H1 (cell line): Measurements from ENCODE around the gene RHBDD2. TPM values are rescaled to one million over a fixed set of nuclear protein-coding genes. Genes with fewer than 3 reads are reported as not detected.
"Not testable (repeated sequence)": the region's sequence is repeated elsewhere in the genome, so short reads cannot be mapped to it uniquely, and the experiment has no call there.

Experiments
- CTCF ChIA-PET: fragments of 300-600 bp; sonication (Branson Sonifier 250); formaldehyde crosslinking; loops from one replicate; lab custom pipeline; 2021; ENCODE audit not compliant: partially characterized antibody; lab: Charles Lee
- POLR2A ChIA-PET: fragments of 300-600 bp; sonication (Branson Sonifier 250); formaldehyde crosslinking; loops from one replicate; lab custom pipeline; 2021; ENCODE audit warnings: inconsistent platforms; ENCODE audit not compliant: partially characterized antibody; lab: Charles Lee
- DNase-seq, 2 experiments: peaks; one replicate each; pipeline versions ENCODE4 v3.0.0 to v3.0.0-alpha.2; 2010 to 2022; ENCODE audit warnings: low spot score in 2 of 2, low read depth in 1 of 2, mixed read lengths in 1 of 2
- FAIRE-seq: peaks from 2 replicates; lab custom pipeline; 2011; peaks lifted over from hg19 to GRCh38; lab: Jason Lieb, UNC
- H2AFZ ChIP-seq: 2 replicates; pipeline ENCODE4 v1.8.1; 2012; ENCODE audit warnings: low read length, inconsistent platforms
- H2AK5ac ChIP-seq: 2 replicates; pipeline ENCODE4 v1.6.1; 2013; ENCODE audit warnings: low read depth, low read length
- H2BK120ac ChIP-seq: replicated peaks from 2 replicates; pipeline ENCODE3; 2013; ENCODE audit warnings: low read depth, low read length, inconsistent platforms
- H2BK12ac ChIP-seq: 2 replicates; pipeline ENCODE4 v1.6.1; 2013; ENCODE audit warnings: low read depth, low read length
- H2BK15ac ChIP-seq: 2 replicates; pipeline ENCODE4 v1.6.1; 2013; ENCODE audit warnings: low read length
- H2BK20ac ChIP-seq: 2 replicates; pipeline ENCODE4 v1.6.1; 2013; ENCODE audit warnings: low read length
- H2BK5ac ChIP-seq: 2 replicates; pipeline ENCODE4 v1.6.1; 2013; ENCODE audit warnings: low read depth, low read length
- H3K14ac ChIP-seq: 2 replicates; pipeline ENCODE4 v1.6.1; 2013; ENCODE audit warnings: inconsistent platforms; ENCODE audit not compliant: insufficient read length
- H3K18ac ChIP-seq: 2 replicates; pipeline ENCODE4 v1.6.1; 2013; ENCODE audit warnings: low read length; ENCODE audit errors: extremely low read depth
- H3K23ac ChIP-seq: 2 replicates; pipeline ENCODE4 v1.6.1; 2013; ENCODE audit warnings: inconsistent platforms; ENCODE audit not compliant: insufficient read length
- H3K23me2 ChIP-seq: 2 replicates; pipeline ENCODE4 v1.6.1; 2013; ENCODE audit warnings: low read depth, low read length
- H3K27ac ChIP-seq: 2 replicates; pipeline ENCODE4 v1.6.1; 2011; ENCODE audit warnings: low read depth, low read length, inconsistent platforms
- H3K27me3 ChIP-seq, 4 experiments: replicated peaks in 1 of 4; 1 replicate in 1 of 4; 2 replicates in 3 of 4; pipeline versions ENCODE4 v1.6.1 to v1.8.1; 2011 to 2013; ENCODE audit warnings: low read length in 3 of 4, mild to moderate bottlenecking in 3 of 4, inconsistent platforms in 2 of 4, mixed read lengths in 2 of 4, moderate library complexity in 1 of 4; ENCODE audit not compliant: control insufficient read depth in 3 of 4, insufficient read depth in 3 of 4; ENCODE audit errors: extremely low read depth in 1 of 4
- H3K36me3 ChIP-seq, 4 experiments: 2 replicates each; pipeline versions ENCODE4 v1.6.1 to v1.8.1; 2011 to 2013; ENCODE audit warnings: mild to moderate bottlenecking in 4 of 4, low read length in 3 of 4, moderate library complexity in 2 of 4, control low read depth in 1 of 4, inconsistent platforms in 1 of 4; ENCODE audit not compliant: insufficient read depth in 4 of 4, control insufficient read depth in 2 of 4
- H3K4ac ChIP-seq: replicated peaks from 2 replicates; pipeline ENCODE3; 2013; ENCODE audit warnings: low read length, low read depth, mixed read lengths, inconsistent platforms; ENCODE audit not compliant: insufficient read length
- H3K4me1 ChIP-seq, 4 experiments: replicated peaks in 1 of 4; 1 replicate in 1 of 4; 2 replicates in 3 of 4; pipeline versions ENCODE4 v1.6.1 to v1.8.1; 2011 to 2013; ENCODE audit warnings: low read length in 3 of 4, inconsistent platforms in 2 of 4, mixed read lengths in 1 of 4; ENCODE audit not compliant: insufficient read depth in 4 of 4, control insufficient read depth in 3 of 4
- H3K4me2 ChIP-seq, 2 experiments: 2 replicates each; pipeline versions ENCODE4 v1.6.1 to v1.8.1; 2011 to 2013; ENCODE audit warnings: low read depth in 2 of 2, low read length in 2 of 2, control low read depth in 1 of 2, inconsistent platforms in 1 of 2, mild to moderate bottlenecking in 1 of 2; ENCODE audit not compliant: insufficient read depth in 1 of 2
- H3K4me3 ChIP-seq, 4 experiments: fragments of 200-600, 300-600 bp in 1 of 4; sonication (generic), shearing (Covaris generic), sonication (Bioruptor Twin) in 1 of 4; 2 replicates each; pipeline versions ENCODE4 v1.5.1 to v1.8.1; 2011 to 2016; ENCODE audit warnings: low read length in 4 of 4, low read depth in 3 of 4, control low read depth in 2 of 4, inconsistent platforms in 2 of 4, mild to moderate bottlenecking in 2 of 4, mixed read lengths in 1 of 4, moderate library complexity in 1 of 4; ENCODE audit not compliant: insufficient read depth in 2 of 4; ENCODE audit errors: extremely low read depth in 1 of 4
- H3K56ac ChIP-seq: replicated peaks from 2 replicates; pipeline ENCODE3; 2013; ENCODE audit warnings: low read depth, mild to moderate bottlenecking, mixed read lengths, low read length, inconsistent platforms; ENCODE audit not compliant: insufficient read length
- H3K79me1 ChIP-seq: 2 replicates; pipeline ENCODE4 v1.6.1; 2013; ENCODE audit warnings: low read depth, low read length, control low read depth
- H3K79me2 ChIP-seq, 2 experiments: 2 replicates each; pipeline versions ENCODE4 v1.6.1 to v1.8.1; 2012 to 2013; ENCODE audit warnings: low read length in 2 of 2, mild to moderate bottlenecking in 2 of 2, inconsistent platforms in 1 of 2; ENCODE audit not compliant: insufficient read depth in 2 of 2, control insufficient read depth in 1 of 2
- H3K9ac ChIP-seq, 4 experiments: replicated peaks in 1 of 4; 1 replicate in 1 of 4; 2 replicates in 3 of 4; pipeline versions ENCODE4 v1.6.1 to v1.8.1; 2011 to 2013; ENCODE audit warnings: low read depth in 3 of 4, low read length in 3 of 4, control low read depth in 2 of 4, mild to moderate bottlenecking in 2 of 4, moderate library complexity in 2 of 4, inconsistent platforms in 1 of 4; ENCODE audit errors: extremely low read depth in 1 of 4
- H3K9me3 ChIP-seq, 2 experiments: 2 replicates each; pipeline versions ENCODE4 v1.6.1 to v1.8.1; 2012 to 2013; ENCODE audit warnings: mild to moderate bottlenecking in 2 of 2, moderate library complexity in 2 of 2, control low read depth in 1 of 2, inconsistent platforms in 1 of 2, low read depth in 1 of 2, low read length in 1 of 2, mixed read lengths in 1 of 2; ENCODE audit not compliant: insufficient read depth in 2 of 2
- H4K20me1 ChIP-seq, 2 experiments: replicated peaks in 1 of 2; 2 replicates each; pipeline versions ENCODE3 to v1.8.1; 2011 to 2013; ENCODE audit warnings: inconsistent platforms in 2 of 2, low read length in 2 of 2, mild to moderate bottlenecking in 1 of 2; ENCODE audit not compliant: insufficient read depth in 2 of 2, control insufficient read depth in 1 of 2
- H4K5ac ChIP-seq: 2 replicates; pipeline ENCODE4 v1.6.1; 2013; ENCODE audit warnings: low read length, low read depth, mixed read lengths, inconsistent platforms; ENCODE audit not compliant: insufficient read length
- H4K8ac ChIP-seq: 2 replicates; pipeline ENCODE4 v1.8.0; 2013; ENCODE audit warnings: mild to moderate bottlenecking, moderate library complexity, low read length, inconsistent platforms; ENCODE audit not compliant: insufficient read depth; ENCODE audit errors: extremely low read depth
- H4K91ac ChIP-seq: replicated peaks from 2 replicates; pipeline ENCODE3; 2013; ENCODE audit warnings: low read length, mixed read lengths, inconsistent platforms; ENCODE audit not compliant: insufficient read length
- ASH2L ChIP-seq: fragments of 200-600, 300-600 bp; sonication (generic); IDR thresholded peaks from one replicate; pipeline ENCODE4 v1.7.1; 2017; ENCODE audit warnings: low read length
- CREB1 ChIP-seq: IDR thresholded peaks from 2 replicates; pipeline ENCODE4 v1.6.1; 2012; ENCODE audit warnings: inconsistent platforms
- EGR1 ChIP-seq: IDR thresholded peaks from 2 replicates; pipeline ENCODE4 v1.6.1; 2011; ENCODE audit warnings: low read depth, low read length, borderline replicate concordance
- KDM4A ChIP-seq: IDR thresholded peaks from one replicate; pipeline ENCODE4 v1.7.1; 2012; ENCODE audit warnings: low read depth, mild to moderate bottlenecking, moderate library complexity, low read length, inconsistent platforms; ENCODE audit not compliant: severe bottlenecking
- RXRA ChIP-seq: IDR thresholded peaks from 2 replicates; pipeline ENCODE4 v1.6.1; 2011; ENCODE audit warnings: low read depth, mild to moderate bottlenecking, low read length, moderate library complexity; ENCODE audit not compliant: insufficient read depth
- SP1 ChIP-seq: IDR thresholded peaks from 2 replicates; pipeline ENCODE4 v1.6.1; 2011; ENCODE audit warnings: low read depth, low read length
- TAF1 ChIP-seq: IDR thresholded peaks from 2 replicates; pipeline ENCODE4 v1.6.1; 2011; ENCODE audit warnings: mild to moderate bottlenecking, low read depth, low read length
- WGBS, 2 experiments: shearing (Covaris generic) in 1 of 2; methylation state at CpG; one replicate each; pipeline versions ENCODE4 v1.1.6 to v1.1.7; 2013 to 2015; ENCODE audit warnings: low lambda C conversion rate in 2 of 2, mixed read lengths in 2 of 2, inconsistent platforms in 1 of 2, low coverage in 1 of 2, missing lambda C conversion rate in 1 of 2; ENCODE audit not compliant: insufficient replicate concordance in 2 of 2, insufficient coverage in 1 of 2, insufficient read length in 1 of 2; ENCODE audit errors: extremely low coverage in 1 of 2, missing lambda C conversion rate in 1 of 2; 5-methylcytosine and 5-hydroxymethylcytosine counted together
- polyA plus RNA-seq, 7 experiments: library from polyadenylated mRNA; depleted of rRNA in 3 of 7; stranded (reverse) in 5 of 7; unstranded in 2 of 7; fragments of >200 nt in 5 of 7; fragments of 200-250 nt in 2 of 7; gene quantifications; 1 replicate in 5 of 7; 2 replicates in 1 of 7; 4 replicates in 1 of 7; pipeline versions ENCODE4 v1.2.1 to v1.2.3, GENCODE V29; 2011 to 2013; ENCODE audit warnings: missing spikeins in 2 of 7, mixed read lengths in 2 of 7
- total RNA-seq: library from RNA; stranded (reverse); fragmentation: NEBNext Ultra II Directional; extraction: Animal tissue kit (Norgen Biotek cat#: 25700); gene quantifications from 2 replicates; pipeline ENCODE4 v1.2.1, GENCODE V29; 2021
- TF ChIP-seq, protein P1 (sequence below): IDR thresholded peaks from 2 replicates; pipeline ENCODE4 v1.6.1; 2012; ENCODE audit warnings: inconsistent platforms

RHBDD2 gene
- total and polyA plus RNA-seq, 2 of the 8 experiments (the other 6 are each of a cell fraction or from before 2014, with no cell fraction given), result 28.3 to 65.5 TPM

DNA sequence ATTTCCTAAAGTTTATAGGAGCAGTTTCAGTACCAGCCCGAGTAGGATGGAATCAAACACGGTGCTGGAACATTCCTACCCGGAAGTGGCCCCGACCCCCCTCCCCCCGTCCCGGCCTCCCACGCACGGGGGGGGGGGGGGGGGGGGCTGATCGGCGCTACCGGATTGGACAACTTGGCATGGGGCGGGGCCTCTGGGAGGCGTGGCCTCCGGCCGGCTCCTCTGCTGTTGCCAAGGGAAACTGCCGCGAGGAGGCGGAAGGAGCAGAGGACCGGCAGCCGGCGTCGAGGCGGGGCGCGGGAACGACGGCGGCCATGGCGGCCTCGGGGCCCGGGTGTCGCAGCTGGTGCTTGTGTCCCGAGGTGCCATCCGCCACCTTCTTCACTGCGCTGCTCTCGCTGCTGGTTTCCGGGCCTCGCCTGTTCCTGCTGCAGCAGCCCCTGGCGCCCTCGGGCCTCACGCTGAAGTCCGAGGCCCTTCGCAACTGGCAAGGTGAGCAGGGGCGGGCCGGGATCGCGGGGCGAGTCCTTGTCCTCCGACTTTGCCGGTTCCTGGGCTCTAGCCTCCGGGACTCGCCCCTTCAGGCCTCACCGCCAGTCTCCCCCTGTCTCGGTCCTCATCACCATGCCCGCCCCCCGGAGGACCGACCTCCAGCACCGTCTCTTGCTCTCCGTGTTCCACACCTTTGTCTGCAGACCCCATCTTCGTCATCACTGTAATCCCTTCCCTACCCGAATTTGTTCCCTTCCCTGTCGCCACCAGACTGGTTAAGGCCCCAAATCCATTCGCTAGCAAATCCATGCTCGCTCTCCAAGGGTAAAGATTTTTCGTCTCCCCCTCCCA is at the start of gene RHBDD2 (continued):
- peak; percentile 84; the same call in 1 of the 2 replicates for TF ChIP-seq EGR1
- peak; percentile 83 for TF ChIP-seq ASH2L
- TF ChIP-seq KDM4A, result peak; percentile 79
- no peak for TF ChIP-seq RXRA
- TF ChIP-seq CREB1, result 0 out of 2 replicates have a peak, but pooled peaks have one; percentile 35
- TF ChIP-seq, protein P1, sequence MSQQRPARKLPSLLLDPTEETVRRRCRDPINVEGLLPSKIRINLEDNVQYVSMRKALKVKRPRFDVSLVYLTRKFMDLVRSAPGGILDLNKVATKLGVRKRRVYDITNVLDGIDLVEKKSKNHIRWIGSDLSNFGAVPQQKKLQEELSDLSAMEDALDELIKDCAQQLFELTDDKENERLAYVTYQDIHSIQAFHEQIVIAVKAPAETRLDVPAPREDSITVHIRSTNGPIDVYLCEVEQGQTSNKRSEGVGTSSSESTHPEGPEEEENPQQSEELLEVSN, result peak; percentile 91
- peak; percentile 89 for TF ChIP-seq TAF1
- no peak for TF ChIP-seq SP1

DNA sequence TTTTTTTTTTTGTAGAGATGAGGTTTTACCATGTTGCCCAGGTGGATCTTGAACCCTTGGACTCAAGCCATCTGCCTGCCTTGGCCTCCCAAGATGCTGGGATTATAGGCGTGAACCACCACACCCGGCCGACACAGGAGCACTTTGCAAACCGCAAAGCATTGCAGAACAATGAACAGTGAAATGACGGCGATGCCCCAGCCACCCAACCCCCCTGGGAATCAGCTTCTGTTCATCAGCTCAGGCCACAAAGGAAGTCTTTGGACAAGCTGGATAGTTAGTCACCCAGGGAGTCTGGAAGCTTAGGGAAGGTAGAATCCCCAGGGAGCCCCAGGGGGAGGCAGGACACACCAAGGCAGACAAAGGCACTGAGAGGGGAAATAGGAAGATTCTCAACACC is 49.2 kb upstream of the RHBDD2 start:
- H3K27me3 ChIP-seq, H4K5ac ChIP-seq, H3K9ac ChIP-seq, H2BK15ac ChIP-seq, H3K4ac ChIP-seq, H3K18ac ChIP-seq, H3K23me2 ChIP-seq, H3K79me2 ChIP-seq, H3K4me2 ChIP-seq, H3K4me1 ChIP-seq, H3K56ac ChIP-seq, H2AFZ ChIP-seq, H3K27ac ChIP-seq, H2BK20ac ChIP-seq, H3K79me1 ChIP-seq, CTCF ChIA-PET, H4K91ac ChIP-seq, H3K4me3 ChIP-seq, H4K8ac ChIP-seq, H2BK120ac ChIP-seq, H2BK12ac ChIP-seq, H3K36me3 ChIP-seq, FAIRE-seq, H2BK5ac ChIP-seq, H4K20me1 ChIP-seq, DNase-seq, H3K14ac ChIP-seq, H2AK5ac ChIP-seq, H3K23ac ChIP-seq, H3K9me3 ChIP-seq: not testable (repeated sequence)
- WGBS, 2 experiments, result 91% methylated on average over 6 of the region's 6 CpGs; no CpG with 5 or more reads in 1 of the 2 experiments
- POLR2A ChIA-PET, result interaction anchor here (1.0 kb wide), 1 partner anchor 118 kb away, joined by 3 read pairs; no protein-coding TSS in a partner anchor
